B cell (primary cell): Measurements from ENCODE around the gene PRKCB.

Experiments
- CTCF ChIP-seq: fragments of 200-600 bp; IDR thresholded peaks from one replicate; pipeline ENCODE4 v1.8.0; 2022; ENCODE audit warnings: antibody characterized with exemption, mild to moderate bottlenecking
- EZH2 ChIP-seq: IDR thresholded peaks from 2 replicates; pipeline ENCODE4 v1.6.1; 2012; ENCODE audit warnings: borderline replicate concordance, low read depth, mild to moderate bottlenecking, moderate library complexity, low read length; ENCODE audit not compliant: insufficient read depth, poor library complexity, severe bottlenecking

GRCh38 chr16:23934610-23935236 lies 98.9 kb downstream of the PRKCB start:
- TF ChIP-seq CTCF (no peak), EZH2 (no peak)
